ENCODE data around the gene ANKRD33B. TPM values are rescaled to one million over a fixed set of nuclear protein-coding genes. Genes with fewer than 3 reads are reported as not detected.

Gene ANKRD33B
- polyA plus RNA-seq, 1 donor (not counting 4 experiments of a cell fraction or from before 2014, with no cell fraction given) = 1.9 TPM

DNA sequence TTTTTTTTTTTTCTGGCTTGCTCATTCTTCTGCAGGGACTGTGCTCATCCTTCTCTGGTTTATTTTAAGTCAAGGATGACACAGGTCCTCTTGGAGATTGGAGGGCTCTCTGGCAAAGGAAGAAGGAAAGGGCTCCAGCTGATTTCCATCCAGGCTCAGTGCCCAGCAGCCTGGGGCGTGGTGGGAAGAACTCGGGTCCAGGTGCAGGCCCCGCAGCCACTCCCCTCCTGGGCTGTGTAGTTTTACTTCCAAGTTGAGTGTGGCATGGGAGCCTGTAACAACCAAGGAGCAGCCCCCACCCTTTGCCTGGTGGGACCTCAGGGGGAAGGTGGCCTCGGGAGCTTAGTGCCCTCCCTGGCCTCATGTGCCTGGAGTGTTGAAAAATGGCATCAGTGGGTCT lies 58.9 kb downstream of the ANKRD33B start:
- Histone ChIP-seq H3K4me1 (ENCODE audit: control insufficient read depth, extremely low read depth, insufficient read depth, low read length) (peaks cover 2% of the 10 kb centered on the region), H4K20me1 (ENCODE audit: control insufficient read depth, extremely low read depth, insufficient read depth, low read length) (no peaks in the 10 kb centered on the region), H3K4me3 (ENCODE audit: control insufficient read depth in 2 of 3, extremely low read depth in 1 of 3, insufficient read depth in 2 of 3, low read depth in 1 of 3, low read length in 3 of 3) (no peak overlapping the region), H3K9me3 (ENCODE audit: control insufficient read depth, low read depth, low read length) (no peaks in the 10 kb centered on the region), H2AFZ (ENCODE audit: control insufficient read depth, low read length) (no peak overlapping the region), H3K27me3 (ENCODE audit: control insufficient read depth, extremely low read depth, insufficient read depth, low read length) (no peaks in the 10 kb centered on the region), H3K27ac (ENCODE audit: control insufficient read depth, insufficient read depth, low read length) (no peak overlapping the region), H3K4me2 (ENCODE audit: control insufficient read depth, extremely low read depth, insufficient read depth, low read depth, low read length) (no peak overlapping the region), H3K9me1 (ENCODE audit: control insufficient read depth, extremely low read depth, insufficient read depth, low read length) (no peaks in the 10 kb centered on the region), H3K9ac (ENCODE audit: control insufficient read depth, extremely low read depth, insufficient read depth, low read length) (no peak overlapping the region), H3K36me3 (ENCODE audit: control insufficient read depth in 2 of 2, extremely low read depth in 1 of 2, insufficient read depth in 2 of 2, low read length in 2 of 2) (no peaks in the 10 kb centered on the region), H3K79me2 (ENCODE audit: control insufficient read depth, insufficient read depth, low read length) (no peaks in the 10 kb centered on the region)
- FAIRE-seq (no peak), DNase-seq (ENCODE audit: low read depth, low spot score) (no peak)
- dilution Hi-C loops (cut with MboI; ENCODE audit: extremely low pct_ligation_motif_present, low sequenced_read_pairs) = no loop called here
- no peak for TF ChIP-seq CTCF (optimal IDR thresholded peaks at IDR 0.05 in 1 of 3, IDR thresholded peaks at IDR 0.05 in 1 of 3, conservative IDR thresholded peaks at IDR 0.05 in 1 of 3; ENCODE audit: extremely low read depth in 1 of 3, insufficient read depth in 2 of 3, low read length in 3 of 3)
- no peak for TF ChIP-seq EZH2 (IDR thresholded peaks at IDR 0.05; ENCODE audit: low read length)

- Histone ChIP-seq H3K4me3 (ENCODE audit: control insufficient read depth in 2 of 3, extremely low read depth in 1 of 3, insufficient read depth in 2 of 3, low read depth in 1 of 3, low read length in 3 of 3) (no peak overlapping the region), H3K79me2 (ENCODE audit: control insufficient read depth, insufficient read depth, low read length) (no peaks in the 10 kb centered on the region), H3K4me2 (ENCODE audit: control insufficient read depth, extremely low read depth, insufficient read depth, low read depth, low read length) (no peak overlapping the region), H4K20me1 (ENCODE audit: control insufficient read depth, extremely low read depth, insufficient read depth, low read length) (no peaks in the 10 kb centered on the region), H3K9me1 (ENCODE audit: control insufficient read depth, extremely low read depth, insufficient read depth, low read length) (no peaks in the 10 kb centered on the region), H3K27me3 (ENCODE audit: control insufficient read depth, extremely low read depth, insufficient read depth, low read length) (no peaks in the 10 kb centered on the region), H3K4me1 (ENCODE audit: control insufficient read depth, extremely low read depth, insufficient read depth, low read length) (peaks cover 3% of the 10 kb centered on the region), H3K9ac (ENCODE audit: control insufficient read depth, extremely low read depth, insufficient read depth, low read length) (no peak overlapping the region), H3K36me3 (ENCODE audit: control insufficient read depth in 2 of 2, extremely low read depth in 1 of 2, insufficient read depth in 2 of 2, low read length in 2 of 2) (no peaks in the 10 kb centered on the region), H3K27ac (ENCODE audit: control insufficient read depth, insufficient read depth, low read length) (no peak overlapping the region), H2AFZ (ENCODE audit: control insufficient read depth, low read length) (no peak overlapping the region), H3K9me3 (ENCODE audit: control insufficient read depth, low read depth, low read length) (no peaks in the 10 kb centered on the region)
- TF ChIP-seq EZH2 (IDR thresholded peaks at IDR 0.05; ENCODE audit: low read length) (no peak), CTCF (optimal IDR thresholded peaks at IDR 0.05 in 1 of 3, IDR thresholded peaks at IDR 0.05 in 1 of 3, conservative IDR thresholded peaks at IDR 0.05 in 1 of 3; ENCODE audit: extremely low read depth in 1 of 3, insufficient read depth in 2 of 3, low read length in 3 of 3) (no peak)
- dilution Hi-C loops (cut with MboI; ENCODE audit: extremely low pct_ligation_motif_present, low sequenced_read_pairs) = no loop called here
- DNase-seq (ENCODE audit: low read depth, low spot score) (no peak), FAIRE-seq (no peak)
Measured at GRCh38 chr5:10623305-10623910, 59.5 kb downstream of the ANKRD33B start.

Data from keratinocyte (primary cell).